K562 (cell line): ENCODE results near the gene RTF1. TPM values are rescaled to one million over a fixed set of nuclear protein-coding genes. Genes with fewer than 3 reads are reported as not detected.

ENCODE experiments used
- ATAC-seq: fragments of 200-7000 bp; cut with Tn5 transposase; 3 replicates; pipeline ENCODE4 v1.9.1; 2020; ENCODE audit warnings: moderate library complexity
- BruUV-seq: library from RNA; stranded (reverse); fragments of 400-500 nt; replicated peaks from 2 replicates; lab custom pipeline; 2021; lab: Mats Ljungman, UMichigan
- CTCF ChIA-PET: fragments of 300-600 bp; formaldehyde crosslinking; extraction: SDS; loops from one replicate; lab custom pipeline; 2021; ENCODE audit warnings: low intra/inter-chr PET ratio; lab: Yijun Ruan, JAX
- POLR2A ChIA-PET: fragments of 300-600, 350-650 bp; sonication (Branson Sonifier 250); formaldehyde crosslinking; extraction: SDS; loops from one replicate; lab custom pipeline; 2021; ENCODE audit warnings: antibody characterized with exemption, inconsistent platforms; lab: Yijun Ruan, JAX
- DNase-seq, 4 experiments: peaks; one replicate each; pipeline versions ENCODE4 v3.0.0 to v3.0.0-alpha.2; 2011 to 2018; ENCODE audit warnings: low spot score in 3 of 4, mixed read lengths in 3 of 4; ENCODE audit errors: extremely low read depth in 1 of 4
- FAIRE-seq: peaks from 2 replicates; lab custom pipeline; 2011; peaks lifted over from hg19 to GRCh38; lab: Jason Lieb, UNC
- H2AFZ ChIP-seq: 2 replicates; pipeline ENCODE4 v1.6.0; 2011; ENCODE audit warnings: low read depth, low read length, control low read depth, inconsistent platforms
- H3K27ac ChIP-seq: fragments of 200-600 bp; 3 replicates; pipeline ENCODE4 v1.8.0; 2011; ENCODE audit warnings: low read depth, mild to moderate bottlenecking, control low read depth, inconsistent platforms, low read length, moderate library complexity, mixed read lengths; ENCODE audit errors: extremely low read depth
- H3K27me3 ChIP-seq, 2 experiments: fragments of 300-600 bp in 1 of 2; 2 replicates in 1 of 2; 3 replicates in 1 of 2; pipeline versions ENCODE4 v1.6.0 to v1.8.0; 2011; ENCODE audit warnings: inconsistent platforms in 2 of 2, low read length in 2 of 2, mild to moderate bottlenecking in 1 of 2, mixed read lengths in 1 of 2, moderate library complexity in 1 of 2; ENCODE audit not compliant: control insufficient read depth in 2 of 2, insufficient read depth in 2 of 2
- H3K36me3 ChIP-seq: fragments of 300-600 bp; 3 replicates; pipeline ENCODE4 v1.8.0; 2011; ENCODE audit warnings: mild to moderate bottlenecking, low read length, inconsistent platforms; ENCODE audit not compliant: control insufficient read depth, insufficient read depth
- H3K4me1 ChIP-seq, 2 experiments: fragments of 200-600 bp in 1 of 2; replicated peaks in 1 of 2; 2 replicates in 1 of 2; 3 replicates in 1 of 2; pipeline versions ENCODE4 v1.5.1 to v1.8.0; 2011; ENCODE audit warnings: inconsistent platforms in 2 of 2, low read length in 2 of 2, mild to moderate bottlenecking in 1 of 2, mixed read lengths in 1 of 2, moderate library complexity in 1 of 2; ENCODE audit not compliant: control insufficient read depth in 2 of 2, insufficient read depth in 2 of 2
- H3K4me2 ChIP-seq: 2 replicates; pipeline ENCODE4 v1.6.1; 2011; ENCODE audit warnings: low read length, control low read depth, inconsistent platforms, mixed read lengths; ENCODE audit not compliant: insufficient read depth
- H3K4me3 ChIP-seq: fragments of 200-600 bp; sonication (generic), shearing (Covaris generic); 2 replicates; pipeline ENCODE4 v1.5.1; 2016; ENCODE audit warnings: control low read depth, inconsistent platforms
- H3K79me2 ChIP-seq: fragments of 200-600 bp; 3 replicates; pipeline ENCODE4 v1.8.0; 2011; ENCODE audit warnings: low read length, inconsistent platforms; ENCODE audit not compliant: control insufficient read depth, insufficient read depth
- H3K9ac ChIP-seq, 2 experiments: 2 replicates each; pipeline versions ENCODE4 v1.6.0 to v1.6.1; 2011; ENCODE audit warnings: low read depth in 2 of 2, low read length in 2 of 2, control low read depth in 1 of 2, inconsistent platforms in 1 of 2, mild to moderate bottlenecking in 1 of 2, mixed read lengths in 1 of 2; ENCODE audit not compliant: insufficient read depth in 1 of 2
- H3K9me1 ChIP-seq: one replicate; pipeline ENCODE4 v1.6.0; 2011; ENCODE audit warnings: inconsistent platforms, mild to moderate bottlenecking, low read length, moderate library complexity; ENCODE audit not compliant: control insufficient read depth, insufficient read depth
- H3K9me3 ChIP-seq: replicated peaks from 2 replicates; pipeline ENCODE4 v1.5.1; 2011; ENCODE audit warnings: low read depth, low read length, inconsistent platforms; ENCODE audit not compliant: control insufficient read depth, insufficient read depth
- H4K20me1 ChIP-seq: replicated peaks from 2 replicates; pipeline ENCODE4 v1.6.1; 2011; ENCODE audit warnings: low read length, inconsistent platforms, mixed read lengths; ENCODE audit not compliant: control insufficient read depth, insufficient read depth
- CBX3 ChIP-seq, 2 experiments: IDR thresholded peaks; 1 replicate in 1 of 2; 2 replicates in 1 of 2; pipeline ENCODE4 v1.6.1; 2012; ENCODE audit warnings: inconsistent platforms in 2 of 2, low read length in 2 of 2, borderline replicate concordance in 1 of 2, control low read depth in 1 of 2
- CREBBP ChIP-seq: IDR thresholded peaks from one replicate; pipeline ENCODE4 v1.6.1; 2012; ENCODE audit warnings: low read depth, mild to moderate bottlenecking, control low read depth, inconsistent platforms, low read length
- ESRRB ChIP-seq: fragments of 250-450 bp; sonication (Bioruptor Pico); IDR thresholded peaks from 2 replicates; pipeline ENCODE4 v1.5.0; 2020; ENCODE audit warnings: mild to moderate bottlenecking, moderate library complexity, borderline replicate concordance
- KAT8 ChIP-seq: fragments of 450-650 bp; IDR thresholded peaks from 2 replicates; pipeline ENCODE4 v1.6.1; 2016; ENCODE audit warnings: low read depth, mild to moderate bottlenecking
- MEF2D ChIP-seq: conservative IDR thresholded peaks from 2 replicates; pipeline ENCODE4 v1.6.1; 2016; ENCODE audit warnings: low read depth, missing genetic modification characterization, missing compliant biosample characterization
- MYNN ChIP-seq, 2 experiments: sonication (generic); formaldehyde crosslinking in 1 of 2; IDR thresholded peaks; 2 replicates each; pipeline versions ENCODE4 v1.5.0 to v1.6.1; 2016 to 2020; ENCODE audit warnings: antibody characterized with exemption in 1 of 2, missing genetic modification reagents in 1 of 2
- POLR3A ChIP-seq: IDR thresholded peaks from 2 replicates; pipeline ENCODE4 v1.6.1; 2011; ENCODE audit warnings: borderline replicate concordance, mild to moderate bottlenecking, moderate library complexity; ENCODE audit not compliant: insufficient read length, insufficient read depth; ENCODE audit errors: extremely low read depth
- PREB ChIP-seq: sonication (generic); formaldehyde crosslinking; IDR thresholded peaks from 2 replicates; pipeline ENCODE4 v1.8.1; 2023; ENCODE audit warnings: mild to moderate bottlenecking, missing genetic modification reagents
- RFX1 ChIP-seq: fragments of 450-650 bp; IDR thresholded peaks from 2 replicates; pipeline ENCODE4 v1.6.1; 2016; ENCODE audit warnings: mild to moderate bottlenecking, moderate library complexity
- RUNX1 ChIP-seq: sonication (generic); IDR thresholded peaks from 2 replicates; pipeline ENCODE4 v1.6.1; 2016; ENCODE audit warnings: antibody characterized with exemption, low read depth
- SLC30A9 ChIP-seq: fragments of 250-450 bp; sonication (Bioruptor Pico); IDR thresholded peaks from 2 replicates; pipeline ENCODE4 v1.8.0; 2022; ENCODE audit warnings: mild to moderate bottlenecking, moderate library complexity
- TSHZ1 ChIP-seq: fragments of 250-450 bp; sonication (Bioruptor Pico); IDR thresholded peaks from 2 replicates; pipeline ENCODE4 v1.4.0; 2020; ENCODE audit warnings: mild to moderate bottlenecking, moderate library complexity
- XRCC3 ChIP-seq: fragments of 450-650 bp; IDR thresholded peaks from 2 replicates; pipeline ENCODE4 v1.6.1; 2017; ENCODE audit warnings: mild to moderate bottlenecking, moderate library complexity
- ZNF197 ChIP-seq: fragments of 200-800 bp; sonication (Bioruptor generic); IDR thresholded peaks from 2 replicates; pipeline ENCODE4 v1.6.1; 2016; ENCODE audit warnings: low read depth, missing genetic modification characterization, missing compliant biosample characterization
- ZNF24 ChIP-seq: fragments of 450-650 bp; IDR thresholded peaks from 2 replicates; pipeline ENCODE4 v1.6.1; 2016
- ZNF277 ChIP-seq: fragments of 250-450 bp; sonication (Bioruptor Pico); IDR thresholded peaks from 2 replicates; pipeline ENCODE4 v1.8.0; 2022; ENCODE audit warnings: inconsistent platforms, mild to moderate bottlenecking, moderate library complexity, borderline replicate concordance
- ZNF780A ChIP-seq: fragments of 250-450 bp; sonication (Bioruptor Pico); IDR thresholded peaks from 2 replicates; pipeline ENCODE4 v1.5.0; 2021; ENCODE audit warnings: mild to moderate bottlenecking
- WGBS: fragments of 100-300 bp; shearing (Covaris generic); methylation state at CpG from one replicate; pipeline ENCODE4 v1.1.6; 2016; ENCODE audit warnings: low coverage, mixed read lengths; ENCODE audit not compliant: insufficient coverage; ENCODE audit errors: missing lambda C conversion rate; 5-methylcytosine and 5-hydroxymethylcytosine counted together
- in situ Hi-C: fragments of 300-500 bp; cut with MboI; formaldehyde crosslinking; loops from 4 replicates; pipeline ENCODE4 v1.15.0; 2018; ENCODE audit warnings: inconsistent platforms, mixed read lengths
- intact Hi-C: fragments of 100-400 bp; cut with micrococcal nuclease; formaldehyde crosslinking; loops from 2 replicates; pipeline ENCODE4 v1.14.2; 2022
- polyA plus RNA-seq, 8 experiments: library from polyadenylated mRNA; depleted of rRNA in 4 of 8; stranded (reverse) in 5 of 8; unstranded in 3 of 8; fragments of >200 nt; fragmentation: Nextera tagmentation in 2 of 8; fragmentation: Illumina TruSeq in 1 of 8; extraction: Ambion mirVana in 2 of 8; extraction: Trizol in 1 of 8; gene quantifications; 2 replicates each; pipeline versions ENCODE4 v1.2.1 to v1.2.3, GENCODE V29; 2011 to 2014; ENCODE audit warnings: inconsistent platforms in 1 of 8, missing spikeins in 1 of 8
- total RNA-seq, 7 experiments: library from RNA; depleted of rRNA in 6 of 7; stranded (reverse); fragments of >200 nt in 6 of 7; fragmentation: Illumina TruSeq in 2 of 7; extraction: Trizol in 2 of 7; gene quantifications; 2 replicates each; pipeline versions ENCODE4 v1.2.1 to v1.2.3, GENCODE V29; 2011 to 2021; ENCODE audit warnings: low replicate concordance in 1 of 7

Gene RTF1
- total and polyA plus RNA-seq, 9 of the 15 experiments (the other 6 are each of a cell fraction or from before 2014, with no cell fraction given), result 7.6 to 69.5 (median 31.5) TPM

DNA sequence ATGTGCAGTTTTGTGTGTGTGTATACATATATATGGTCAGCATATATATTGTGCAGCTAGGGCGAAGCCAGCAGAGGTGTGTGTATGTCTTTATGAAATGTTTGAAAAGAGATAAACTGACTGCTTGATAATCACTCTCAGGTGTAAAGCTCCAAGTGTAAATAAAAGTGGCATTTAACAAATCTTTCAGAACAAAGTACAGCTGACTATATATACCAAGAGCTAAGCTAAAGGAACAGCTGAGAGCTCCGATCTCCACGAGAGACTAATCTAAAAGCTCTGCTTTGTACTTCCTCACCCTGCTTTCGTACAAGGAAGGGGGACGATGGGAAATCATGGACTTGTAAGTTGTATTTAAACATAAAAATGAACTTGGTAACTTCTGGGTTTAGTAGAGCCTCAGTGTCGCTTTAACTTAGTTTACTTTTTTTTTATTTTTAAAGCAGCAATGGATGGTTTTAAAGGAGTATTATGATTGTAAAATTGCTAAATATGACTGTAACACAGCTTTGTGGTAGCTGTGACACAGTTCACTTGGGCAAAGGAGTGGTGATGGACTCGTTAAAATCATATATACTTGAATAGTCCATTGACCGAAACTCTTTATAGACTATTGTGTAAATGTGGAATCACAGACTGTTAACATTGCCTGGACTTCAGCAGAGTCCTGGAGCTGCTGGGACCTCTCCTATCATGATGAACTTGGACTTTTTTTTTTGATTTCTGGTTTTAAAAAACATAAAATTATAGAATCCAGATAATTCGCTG is 65.4 kb downstream of the RTF1 start:
- no peaks in the 10 kb centered on the region for H3K9me1 ChIP-seq
- no peaks in the 10 kb centered on the region for H3K79me2 ChIP-seq
- H3K9ac ChIP-seq, result no peak overlapping the region
- DNase-seq (no peak), ATAC-seq (no peak), FAIRE-seq (no peak)
- in situ Hi-C loops (no loop called here), intact Hi-C loops (no loop called here)
- H3K27ac ChIP-seq, result no peak overlapping the region
- no peaks in the 10 kb centered on the region for H3K27me3 ChIP-seq
- ChIA-PET POLR2A (interaction anchor here (0.7 to 1.2 kb wide), 5 partner anchors 11 to 1069 kb away, joined by 3 to 4 read pairs (median 3); no protein-coding TSS in a partner anchor), CTCF (no interaction called here)
- H3K4me1 ChIP-seq, result peaks cover 2 to 6% of the 10 kb centered on the region in 2 experiments; a peak in 3 of 5 replicates
- no peak for TF ChIP-seq RUNX1
- no peak for TF ChIP-seq CBX3 (IDR thresholded peaks at IDR 0.05; ENCODE audit: borderline replicate concordance in 1 of 2, low read length in 2 of 2)
- no peak for TF ChIP-seq SLC30A9
- TF ChIP-seq ZNF780A (CRISPR knock-in tag), result no peak
- TF ChIP-seq MEF2D (tag), result no peak
- TF ChIP-seq TSHZ1 (CRISPR knock-in tag), result no peak
- no peak for TF ChIP-seq CREBBP
- TF ChIP-seq MYNN (IDR thresholded peaks at IDR 0.05), result no peak
- TF ChIP-seq MYNN (CRISPR knock-in tag; IDR thresholded peaks at IDR 0.05), result no peak
- no peak for TF ChIP-seq KAT8
- no peak for TF ChIP-seq POLR3A
- no peak for TF ChIP-seq XRCC3
- no peak for TF ChIP-seq ZNF277 (CRISPR knock-in tag)
- no peak for TF ChIP-seq PREB (CRISPR knock-in tag)
- TF ChIP-seq ZNF197 (CRISPR knock-in tag), result no peak
- TF ChIP-seq RFX1, result no peak
- no peak for TF ChIP-seq ESRRB (CRISPR knock-in tag)
- TF ChIP-seq ZNF24, result no peak
- no peak overlapping the region for H3K4me3 ChIP-seq
- WGBS, result 95% methylated on average over 9 of the region's 9 CpGs
- BruUV-seq, result no TSS peak
- H3K4me2 ChIP-seq, result no peak overlapping the region
- no peaks in the 10 kb centered on the region for H3K9me3 ChIP-seq
- no peak overlapping the region for H2AFZ ChIP-seq
- peaks cover 55% of the 10 kb centered on the region for H3K36me3 ChIP-seq
- no peaks in the 10 kb centered on the region for H4K20me1 ChIP-seq
